Hematopoietic multipotent progenitor cell treated with erythropoietin and hydrocortisone succinate and interleukin-3 and kit ligand, for 4 days (in vitro differentiated cells): Measurements from ENCODE around the gene NHS.
"Not testable (repeated sequence)": the region's sequence is repeated elsewhere in the genome, so short reads cannot be mapped to it uniquely, and the experiment has no call there.

Experiments
- DNase-seq: peaks from one replicate; pipeline ENCODE4 v3.0.0-alpha.2; 2015

NHS gene

GRCh38 chrX:17409566-17410290 is 34.7 kb downstream of the NHS start:
- DNase-seq, result no peak

GRCh38 chrX:17410651-17411050 is 35.7 kb downstream of the NHS start:
- DNase-seq, result no peak

- DNase-seq, result no peak
Observed at GRCh38 chrX:17411205-17411604, 36.2 kb downstream of the NHS start.

- DNase-seq, result no peak
Observed at GRCh38 chrX:17412692-17413091, 37.7 kb downstream of the NHS start.

GRCh38 chrX:17413228-17413627 is 38.2 kb downstream of the NHS start:
- DNase-seq, result no peak

GRCh38 chrX:17414027-17414658 is 39.1 kb downstream of the NHS start:
- DNase-seq, result no peak

GRCh38 chrX:17414839-17415238 is 39.8 kb downstream of the NHS start:
- peak; percentile 2 for DNase-seq

- DNase-seq, result no peak
Observed at GRCh38 chrX:17415242-17415810, 40.3 kb downstream of the NHS start.

- DNase-seq, result peak; percentile 4
Observed at GRCh38 chrX:17417372-17417771, 42.4 kb downstream of the NHS start.

- no peak for DNase-seq
Observed at GRCh38 chrX:17425136-17425535, 50.1 kb downstream of the NHS start.

GRCh38 chrX:17425551-17425950 is 50.6 kb downstream of the NHS start:
- no peak for DNase-seq

- DNase-seq, result no peak
Observed at GRCh38 chrX:17431171-17431570, 56.2 kb downstream of the NHS start.

- no peak for DNase-seq
Observed at GRCh38 chrX:17432158-17432557, 57.2 kb downstream of the NHS start.

GRCh38 chrX:17433965-17434364 is 59.0 kb downstream of the NHS start:
- no peak for DNase-seq

- no peak for DNase-seq
Observed at GRCh38 chrX:17435476-17435875, 60.5 kb downstream of the NHS start.

GRCh38 chrX:17438221-17438620 is 63.2 kb downstream of the NHS start:
- no peak for DNase-seq

GRCh38 chrX:17440258-17440657 is 65.3 kb downstream of the NHS start:
- no peak for DNase-seq

- DNase-seq, result no peak
Observed at GRCh38 chrX:17440836-17441235, 65.8 kb downstream of the NHS start.

- DNase-seq, result no peak
Observed at GRCh38 chrX:17441965-17442364, 67.0 kb downstream of the NHS start.

- no peak for DNase-seq
Observed at GRCh38 chrX:17442898-17443297, 67.9 kb downstream of the NHS start.

- no peak for DNase-seq
Observed at GRCh38 chrX:17443556-17443955, 68.6 kb downstream of the NHS start.

- DNase-seq, result not testable (repeated sequence)
Observed at GRCh38 chrX:17446269-17446668, 71.3 kb downstream of the NHS start.

GRCh38 chrX:17448188-17448587 is 73.2 kb downstream of the NHS start:
- DNase-seq, result no peak

- no peak for DNase-seq
Observed at GRCh38 chrX:17449866-17450265, 74.9 kb downstream of the NHS start.

GRCh38 chrX:17453788-17454187 is 78.8 kb downstream of the NHS start:
- DNase-seq, result no peak
